ENCODE measurements around the gene ST6GALNAC3.
"Not testable (repeated sequence)": the region's sequence is repeated elsewhere in the genome, so short reads cannot be mapped to it uniquely, and the experiment has no call there.

Gene ST6GALNAC3

GRCh38 chr1:76640092-76640491 lies 565.5 kb downstream of the ST6GALNAC3 start:
- DNase-seq (ENCODE audit: low spot score) = no peak

- DNase-seq (ENCODE audit: low spot score) = no peak
Observed at GRCh38 chr1:76640723-76641122, 566.2 kb downstream of the ST6GALNAC3 start.

GRCh38 chr1:76644139-76644538 lies 569.6 kb downstream of the ST6GALNAC3 start:
- DNase-seq (ENCODE audit: low spot score) = no peak

GRCh38 chr1:76652860-76653259 lies 578.3 kb downstream of the ST6GALNAC3 start:
- not testable (repeated sequence) for DNase-seq (ENCODE audit: low spot score)

GRCh38 chr1:76657623-76658022 lies 583.1 kb downstream of the ST6GALNAC3 start:
- DNase-seq (ENCODE audit: low spot score) = no peak

GRCh38 chr1:76659171-76659940 lies 584.8 kb downstream of the ST6GALNAC3 start:
- DNase-seq (ENCODE audit: low spot score) = no peak

GRCh38 chr1:76661531-76661930 lies 587.0 kb downstream of the ST6GALNAC3 start:
- no peak for DNase-seq (ENCODE audit: low spot score)

- DNase-seq (ENCODE audit: low spot score) = no peak
Observed at GRCh38 chr1:76666499-76666898, 592.0 kb downstream of the ST6GALNAC3 start.

GRCh38 chr1:76668046-76668445 lies 593.5 kb downstream of the ST6GALNAC3 start:
- DNase-seq (ENCODE audit: low spot score) = no peak

- no peak for DNase-seq (ENCODE audit: low spot score)
Observed at GRCh38 chr1:76669131-76669530, 594.6 kb downstream of the ST6GALNAC3 start.

GRCh38 chr1:76669624-76670315 lies 595.2 kb downstream of the ST6GALNAC3 start:
- DNase-seq (ENCODE audit: low spot score) = no peak

- DNase-seq (ENCODE audit: low spot score) = no peak
Observed at GRCh38 chr1:76674689-76675210, 600.2 kb downstream of the ST6GALNAC3 start.

- DNase-seq (ENCODE audit: low spot score) = no peak
Observed at GRCh38 chr1:76677416-76678405, 603.2 kb downstream of the ST6GALNAC3 start.

GRCh38 chr1:76679534-76680152 lies 605.1 kb downstream of the ST6GALNAC3 start:
- no peak for DNase-seq (ENCODE audit: low spot score)

GRCh38 chr1:76680651-76681050 lies 606.1 kb downstream of the ST6GALNAC3 start:
- no peak for DNase-seq (ENCODE audit: low spot score)

- DNase-seq (ENCODE audit: low spot score) = no peak
Observed at GRCh38 chr1:76682138-76682537, 607.6 kb downstream of the ST6GALNAC3 start.

Measured in CD4-positive, alpha-beta T cell treated with Interleukin-6 at 100 ng/mL for 8 hours (primary cell).